PC-9 (cell line): Measurements from ENCODE around the gene RSBN1. TPM values are rescaled to one million over a fixed set of nuclear protein-coding genes. Genes with fewer than 3 reads are reported as not detected.

Experiments used
- BruUV-seq: library from RNA; stranded (reverse); fragments of 400-500 nt; replicated peaks from 2 replicates; lab custom pipeline; 2021; lab: Mats Ljungman, UMichigan
- CTCF ChIA-PET: fragments of 300-600 bp; sonication (Branson Sonifier 250); formaldehyde crosslinking; loops from one replicate; lab custom pipeline; 2022; ENCODE audit warnings: antibody characterized with exemption; lab: Charles Lee
- POLR2A ChIA-PET: fragments of 300-600 bp; sonication (Branson Sonifier 250); formaldehyde crosslinking; loops from one replicate; lab custom pipeline; 2022; ENCODE audit warnings: antibody characterized with exemption; ENCODE audit not compliant: unreplicated experiment; lab: Charles Lee
- DNase-seq, 2 experiments: peaks; one replicate each; pipeline versions ENCODE4 v3.0.0 to v3.0.0-alpha.2; 2015 to 2022; ENCODE audit warnings: mixed read lengths in 1 of 2
- H2AFZ ChIP-seq: fragments of 200-600 bp; sonication (generic); 2 replicates; pipeline ENCODE4 v1.8.1; 2017; ENCODE audit warnings: antibody characterized with exemption
- H3F3A ChIP-seq: fragments of 200-600 bp; sonication (generic); 2 replicates; pipeline ENCODE4 v1.8.1; 2017; ENCODE audit warnings: antibody characterized with exemption, mild to moderate bottlenecking, low read depth; ENCODE audit not compliant: insufficient read depth
- H3K27ac ChIP-seq: fragments of 200-600 bp; sonication (generic); 2 replicates; pipeline ENCODE4 v1.6.1; 2016; ENCODE audit warnings: mixed run types
- H3K27me3 ChIP-seq: fragments of 200-600 bp; sonication (generic); 2 replicates; pipeline ENCODE4 v1.6.1; 2016; ENCODE audit warnings: low read depth, mixed run types; ENCODE audit not compliant: insufficient read depth
- H3K36me3 ChIP-seq: fragments of 200-600 bp; sonication (generic); 2 replicates; pipeline ENCODE4 v1.6.1; 2016; ENCODE audit warnings: low read depth, mixed run types
- H3K4me1 ChIP-seq: fragments of 200-600 bp; sonication (generic); replicated peaks from 2 replicates; pipeline ENCODE4 v1.6.1; 2016; ENCODE audit warnings: mixed run types; ENCODE audit not compliant: insufficient read depth
- H3K4me2 ChIP-seq: fragments of 200-600 bp; sonication (generic); 2 replicates; pipeline ENCODE4 v1.6.1; 2017; ENCODE audit warnings: mixed run types
- H3K4me3 ChIP-seq: fragments of 200-600 bp; sonication (generic); 2 replicates; pipeline ENCODE4 v1.6.1; 2016; ENCODE audit warnings: mixed run types
- H3K79me2 ChIP-seq: fragments of 200-600 bp; sonication (generic); 2 replicates; pipeline ENCODE4 v1.6.1; 2017; ENCODE audit warnings: low read depth, mixed run types
- H3K9me2 ChIP-seq: fragments of 200-600 bp; sonication (generic); 2 replicates; pipeline ENCODE4 v1.8.1; 2017; ENCODE audit warnings: mild to moderate bottlenecking; ENCODE audit not compliant: insufficient read depth
- H3K9me3 ChIP-seq: fragments of 200-600 bp; sonication (generic); 2 replicates; pipeline ENCODE4 v1.8.1; 2016; ENCODE audit warnings: low read depth; ENCODE audit not compliant: insufficient read depth
- H4K20me1 ChIP-seq: fragments of 200-600 bp; sonication (generic); 2 replicates; pipeline ENCODE4 v1.8.1; 2017; ENCODE audit not compliant: insufficient read depth
- CTCF ChIP-seq: fragments of 200-600 bp; sonication (generic); conservative IDR thresholded peaks from 2 replicates; pipeline ENCODE4 v1.6.1; 2017; ENCODE audit warnings: mixed run types, antibody characterized with exemption, mild to moderate bottlenecking, moderate library complexity
- EZH2 ChIP-seq: fragments of 200-600 bp; sonication (generic); IDR thresholded peaks from 2 replicates; pipeline ENCODE4 v1.8.0; 2017; ENCODE audit warnings: antibody characterized with exemption, low read depth
- intact Hi-C: fragments of 100-400 bp; cut with micrococcal nuclease; formaldehyde crosslinking; loops from one replicate; pipeline ENCODE4 v1.10.0; 2022; ENCODE audit not compliant: unreplicated experiment
- total RNA-seq: library from RNA; stranded (reverse); gene quantifications from 2 replicates; pipeline ENCODE4 v1.2.3, GENCODE V29; 2021

RSBN1 gene
- total RNA-seq, 1 experiment from 2014 or later = 12.3 TPM

DNA sequence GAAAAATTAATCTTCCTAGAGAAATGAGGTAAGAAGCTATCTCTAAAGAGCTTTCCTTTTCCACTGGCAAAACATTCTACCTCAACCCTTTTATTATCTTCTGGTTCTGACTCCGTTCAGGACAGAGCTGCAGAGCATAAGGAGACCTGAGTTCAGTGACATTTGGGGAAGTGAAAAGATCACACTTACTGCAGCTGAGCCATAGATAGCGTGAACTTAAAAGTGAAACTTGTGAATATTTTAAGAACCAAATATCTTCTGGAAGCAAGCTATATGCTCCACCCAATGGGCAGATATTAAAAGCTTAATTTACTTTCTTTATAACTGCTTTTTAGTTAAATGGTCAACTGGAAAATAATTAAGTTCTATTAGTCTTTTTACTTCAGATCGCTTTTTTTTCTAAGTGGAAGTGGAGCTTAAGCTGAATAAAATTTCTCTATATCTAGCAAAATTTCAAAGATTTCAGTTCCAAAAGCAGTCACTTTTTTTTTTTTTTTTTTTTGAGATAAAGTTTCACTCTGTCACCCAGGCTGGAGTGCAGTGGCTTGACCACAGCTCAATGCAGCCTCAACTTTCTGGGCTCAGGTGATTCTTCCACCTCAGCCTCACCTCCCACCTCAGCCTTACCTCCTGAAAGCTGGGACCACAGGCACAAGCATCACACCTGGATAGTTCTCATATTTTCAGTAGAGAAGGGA, 47.4 kb upstream of the RSBN1 start:
- DNase-seq = no peak
- Histone ChIP-seq H3F3A (no peaks in the 10 kb centered on the region), H3K4me2 (no peak overlapping the region), H3K36me3 (no peaks in the 10 kb centered on the region), H4K20me1 (no peaks in the 10 kb centered on the region), H3K27me3 (no peaks in the 10 kb centered on the region), H3K27ac (no peak overlapping the region), H3K4me1 (no peaks in the 10 kb centered on the region), H3K4me3 (no peak overlapping the region), H3K9me3 (no peaks in the 10 kb centered on the region), H3K79me2 (no peaks in the 10 kb centered on the region), H2AFZ (no peak overlapping the region), H3K9me2 (no peaks in the 10 kb centered on the region)
- TF ChIP-seq EZH2 (no peak), CTCF (no peak)
- ChIA-PET POLR2A (interaction anchor here (0.6 kb wide), 2 partner anchors 9 to 160 kb away, joined by 3 to 6 read pairs; no protein-coding TSS in a partner anchor), CTCF (no interaction called here)
- intact Hi-C loops = no loop called here
- BruUV-seq = no TSS peak

- POLR2A ChIA-PET = interaction anchor here (0.6 kb wide), 1 partner anchor 9 kb away, joined by 6 read pairs; no protein-coding TSS in a partner anchor
- no peaks in the 10 kb centered on the region for H3K36me3 ChIP-seq
- no TSS peak for BruUV-seq
Observed at GRCh38 chr1:113858982-113859381, 46.7 kb upstream of the RSBN1 start.

GRCh38 chr1:113858418-113858817, 46.1 kb upstream of the RSBN1 start:
- Histone ChIP-seq H3K79me2 (no peaks in the 10 kb centered on the region), H3K4me1 (no peaks in the 10 kb centered on the region), H3K4me3 (no peak overlapping the region), H2AFZ (no peak overlapping the region; the same call in 1 of the 2 replicates), H4K20me1 (no peaks in the 10 kb centered on the region), H3K9me3 (no peaks in the 10 kb centered on the region), H3K4me2 (no peak overlapping the region), H3K27ac (no peak overlapping the region), H3K36me3 (no peaks in the 10 kb centered on the region), H3K9me2 (no peaks in the 10 kb centered on the region), H3F3A (no peaks in the 10 kb centered on the region), H3K27me3 (no peaks in the 10 kb centered on the region)
- TF ChIP-seq EZH2 (no peak), CTCF (no peak)
- intact Hi-C loops = no loop called here
- CTCF ChIA-PET = no interaction called here
- BruUV-seq = no TSS peak
- no peak for DNase-seq
- POLR2A ChIA-PET = no interaction called here

More at GRCh38 chr1:113858982-113859381, 46.7 kb upstream of the RSBN1 start:
- DNase-seq = no peak
- TF ChIP-seq EZH2 = no peak
- no peak for TF ChIP-seq CTCF
- Histone ChIP-seq H3K9me2 (no peaks in the 10 kb centered on the region), H3K79me2 (no peaks in the 10 kb centered on the region), H3K9me3 (no peaks in the 10 kb centered on the region), H3K27ac (no peak overlapping the region), H3F3A (no peaks in the 10 kb centered on the region), H3K4me1 (no peaks in the 10 kb centered on the region), H3K4me2 (no peak overlapping the region), H3K4me3 (no peak overlapping the region), H3K27me3 (no peaks in the 10 kb centered on the region), H2AFZ (no peak overlapping the region), H4K20me1 (no peaks in the 10 kb centered on the region)
- intact Hi-C loops = no loop called here
- CTCF ChIA-PET = no interaction called here
